ENCODE data around the gene NSF.
"Not testable (repeated sequence)": the region's sequence is repeated elsewhere in the genome, so short reads cannot be mapped to it uniquely, and the experiment has no call there.

- TF ChIP-seq CTCF, POLR2A, EP300 (IDR thresholded peaks at IDR 0.05): not testable (repeated sequence)
Observed at GRCh38 chr17:46627452-46627851, 37.0 kb downstream of the NSF start.
